ENCODE measurements around the gene TPGS1.
A peak's percentile ranks its signal among the peaks of the same experiment; 100 is the strongest.

Gene TPGS1

GRCh38 chr19:566844-567243 is 59.5 kb downstream of the TPGS1 start:
- peak overlapping the region; percentile 67 for H3K4me3 Mint-ChIP-seq
- TF ChIP-seq CTCF (IDR thresholded peaks at IDR 0.05), result no peak
- H3K36me3 Mint-ChIP-seq (ENCODE audit: low read depth), result peaks cover 39% of the 10 kb centered on the region
- peaks cover 31% of the 10 kb centered on the region for H3K4me1 Mint-ChIP-seq
- DNase-seq, result no peak
- peak overlapping the region; percentile 97 for H3K27ac Mint-ChIP-seq
- H3K9me3 Mint-ChIP-seq, result peaks cover 39% of the 10 kb centered on the region
- H3K27me3 Mint-ChIP-seq (ENCODE audit: low read depth, poor library complexity), result peaks cover 7% of the 10 kb centered on the region

- no peak for DNase-seq
- Mint-ChIP-seq H3K4me1 (peaks cover 36% of the 10 kb centered on the region), H3K9me3 (peaks cover 34% of the 10 kb centered on the region), H3K4me3 (peak overlapping the region; percentile 63), H3K27ac (peak overlapping the region; percentile 97), H3K36me3 (ENCODE audit: low read depth) (peaks cover 34% of the 10 kb centered on the region), H3K27me3 (ENCODE audit: low read depth, poor library complexity) (peaks cover 7% of the 10 kb centered on the region)
- no peak for TF ChIP-seq CTCF (IDR thresholded peaks at IDR 0.05)
Observed at GRCh38 chr19:567296-567900, 60.1 kb downstream of the TPGS1 start.
